HepG2 (cell line): ENCODE results near the gene DENND4A. TPM values are rescaled to one million over a fixed set of nuclear protein-coding genes. Genes with fewer than 3 reads are reported as not detected.
"Not testable (repeated sequence)": the region's sequence is repeated elsewhere in the genome, so short reads cannot be mapped to it uniquely, and the experiment has no call there.

Experiments used
- ATAC-seq: fragments of 200-7000 bp; cut with Tn5 transposase; 3 replicates; pipeline ENCODE4 v1.9.1; 2020; ENCODE audit warnings: mild to moderate bottlenecking, moderate library complexity
- BruUV-seq: library from RNA; stranded (reverse); fragments of 400-500 nt; replicated peaks from 2 replicates; lab custom pipeline; 2021; lab: Mats Ljungman, UMichigan
- CTCF ChIA-PET: fragments of 300-600 bp; formaldehyde crosslinking; extraction: SDS; loops from one replicate; lab custom pipeline; 2021; ENCODE audit warnings: low total read pairs, inconsistent platforms, low intra/inter-chr PET ratio; lab: Yijun Ruan, JAX
- POLR2A ChIA-PET: fragments of 350-600 bp; sonication (Branson Sonifier 250); formaldehyde crosslinking; loops from one replicate; lab custom pipeline; 2020; ENCODE audit warnings: antibody characterized with exemption, inconsistent platforms; lab: Yijun Ruan, JAX
- DNase-seq: peaks from one replicate; pipeline ENCODE4 v3.0.0-alpha.2; 2015; ENCODE audit warnings: low spot score
- FAIRE-seq: peaks from 3 replicates; lab custom pipeline; 2011; peaks lifted over from hg19 to GRCh38; lab: Jason Lieb, UNC
- H2AFZ ChIP-seq: one replicate; pipeline ENCODE4 v1.6.1; 2011; ENCODE audit warnings: low read length, inconsistent platforms
- H3K27ac ChIP-seq: fragments of 300-600 bp; 3 replicates; pipeline ENCODE4 v1.8.0; 2011; ENCODE audit warnings: mixed run types, mild to moderate bottlenecking, mixed read lengths, low read length, inconsistent platforms; ENCODE audit not compliant: insufficient read depth; ENCODE audit errors: extremely low read length
- H3K27me3 ChIP-seq, 2 experiments: fragments of 200-600 bp in 1 of 2; 2 replicates in 1 of 2; 3 replicates in 1 of 2; pipeline versions ENCODE4 v1.6.0 to v1.8.0; 2011; ENCODE audit warnings: low read length in 2 of 2, mild to moderate bottlenecking in 2 of 2, moderate library complexity in 2 of 2, inconsistent platforms in 1 of 2; ENCODE audit not compliant: insufficient read depth in 2 of 2, control insufficient read depth in 1 of 2
- H3K36me3 ChIP-seq, 2 experiments: fragments of 200-600 bp in 1 of 2; replicated peaks in 1 of 2; 2 replicates in 1 of 2; 3 replicates in 1 of 2; pipeline versions ENCODE4 v1.5.1 to v1.8.0; 2011; ENCODE audit warnings: low read length in 2 of 2, inconsistent platforms in 1 of 2; ENCODE audit not compliant: insufficient read depth in 2 of 2, control insufficient read depth in 1 of 2
- H3K4me1 ChIP-seq: 2 replicates; pipeline ENCODE4 v1.5.1; 2012; ENCODE audit warnings: low read length, inconsistent platforms; ENCODE audit not compliant: insufficient read depth
- H3K4me2 ChIP-seq: 2 replicates; pipeline ENCODE4 v1.6.0; 2011; ENCODE audit warnings: low read depth, low read length, inconsistent platforms
- H3K4me3 ChIP-seq, 3 experiments: fragments of 200-600 bp in 1 of 3; sonication (generic), shearing (Covaris generic) in 1 of 3; replicated peaks in 1 of 3; 2 replicates each; pipeline ENCODE4 v1.5.1; 2011 to 2016; ENCODE audit warnings: low read length in 3 of 3, inconsistent platforms in 2 of 3, low read depth in 2 of 3, mild to moderate bottlenecking in 2 of 3, control low read depth in 1 of 3, mixed read lengths in 1 of 3; ENCODE audit not compliant: insufficient read depth in 1 of 3
- H3K79me2 ChIP-seq: one replicate; pipeline ENCODE4 v1.6.1; 2011; ENCODE audit warnings: low read length, inconsistent platforms; ENCODE audit not compliant: insufficient read depth
- H3K9ac ChIP-seq: 2 replicates; pipeline ENCODE4 v1.6.0; 2011; ENCODE audit warnings: mild to moderate bottlenecking, low read depth, low read length, inconsistent platforms; ENCODE audit not compliant: insufficient read depth
- H3K9me3 ChIP-seq: 2 replicates; pipeline ENCODE4 v1.5.1; 2012; ENCODE audit warnings: mild to moderate bottlenecking, low read length
- H4K20me1 ChIP-seq: 2 replicates; pipeline ENCODE4 v1.6.0; 2011; ENCODE audit warnings: inconsistent platforms, mild to moderate bottlenecking, low read length, moderate library complexity; ENCODE audit not compliant: insufficient read depth
- CAMTA2 ChIP-seq: sonication (generic); formaldehyde crosslinking; IDR thresholded peaks from 2 replicates; pipeline ENCODE4 v1.4.0; 2020; ENCODE audit warnings: mild to moderate bottlenecking, missing genetic modification reagents, borderline replicate concordance
- EHMT2 ChIP-seq: fragments of 200-600 bp; sonication (generic); IDR thresholded peaks from 2 replicates; pipeline ENCODE4 v1.7.0; 2017; ENCODE audit warnings: antibody characterized with exemption, low read depth, low read length, borderline replicate concordance
- FOXK1 ChIP-seq: sonication (generic); formaldehyde crosslinking; IDR thresholded peaks from 2 replicates; pipeline ENCODE4 v1.4.0; 2020; ENCODE audit warnings: low read depth, missing genetic modification reagents, borderline replicate concordance
- GPN1 ChIP-seq: sonication (generic); formaldehyde crosslinking; IDR thresholded peaks from 2 replicates; pipeline ENCODE4 v1.5.1; 2020; ENCODE audit warnings: missing genetic modification reagents, borderline replicate concordance
- HBP1 ChIP-seq: IDR thresholded peaks from 2 replicates; pipeline ENCODE4 v1.6.1; 2016; ENCODE audit warnings: low read depth, control low read depth
- MLX ChIP-seq: IDR thresholded peaks from 2 replicates; pipeline ENCODE4 v1.6.1; 2016
- ZNF607 ChIP-seq: sonication (generic); formaldehyde crosslinking; IDR thresholded peaks from 2 replicates; pipeline ENCODE4 v1.5.1; 2020; ENCODE audit warnings: missing genetic modification reagents, mild to moderate bottlenecking, borderline replicate concordance
- ZNF781 ChIP-seq: sonication (generic); formaldehyde crosslinking; IDR thresholded peaks from 2 replicates; pipeline ENCODE4 v1.5.1; 2020; ENCODE audit warnings: borderline replicate concordance, mild to moderate bottlenecking, missing genetic modification reagents; ENCODE audit errors: not compliant biosample characterization
- WGBS: methylation state at CpG from one replicate; pipeline ENCODE4 v1.1.6; 2017; ENCODE audit warnings: low lambda C conversion rate; 5-methylcytosine and 5-hydroxymethylcytosine counted together
- in situ Hi-C: cut with HindIII; loops from 2 replicates; pipeline ENCODE4 v1.10.0; 2017; ENCODE audit warnings: low pct_unique_long_range_greater_than_20kb; ENCODE audit not compliant: extremely low pct_ligation_motif_present
- intact Hi-C: fragments of 100-400 bp; cut with micrococcal nuclease; formaldehyde crosslinking; loops from one replicate; pipeline ENCODE4 v1.10.0; 2022; ENCODE audit not compliant: unreplicated experiment
- polyA plus RNA-seq, 8 experiments: library from polyadenylated mRNA; depleted of rRNA in 3 of 8; stranded (reverse) in 7 of 8; unstranded in 1 of 8; fragments of >200 nt; fragmentation: Illumina TruSeq in 4 of 8; extraction: Trizol in 4 of 8; gene quantifications; 2 replicates each; pipeline versions ENCODE4 v1.2.1 to v1.2.3, GENCODE V29; 2011 to 2016; ENCODE audit warnings: low read depth in 4 of 8, missing spikeins in 1 of 8, mixed read lengths in 1 of 8; ENCODE audit not compliant: insufficient read depth in 1 of 8
- total RNA-seq, 5 experiments: library from RNA; depleted of rRNA; stranded (reverse); fragments of >200 nt; fragmentation: Illumina TruSeq; extraction: Trizol; gene quantifications; 2 replicates each; pipeline ENCODE4 v1.2.3, GENCODE V29; 2016; ENCODE audit warnings: low read depth in 1 of 5

The DENND4A gene
- total and polyA plus RNA-seq, 2 of the 13 experiments (the other 11 are each of a cell fraction or from before 2014, with no cell fraction given), result 13.2 to 18.6 TPM

- no peak for TF ChIP-seq MLX (CRISPR knock-in tag)
Observed at GRCh38 chr15:65783872-65784271, 8.2 kb downstream of the DENND4A start (continued).

- Histone ChIP-seq H2AFZ (no peak overlapping the region), H3K36me3 (peaks cover 3 to 8% of the 10 kb centered on the region in 2 experiments; a peak in 3 of 5 replicates), H3K9ac (no peak overlapping the region), H3K9me3 (no peaks in the 10 kb centered on the region), H3K27me3 (no peaks in the 10 kb centered on the region), H3K27ac (no peak overlapping the region), H3K4me3 (no peak overlapping the region), H3K79me2 (peaks cover 92% of the 10 kb centered on the region), H4K20me1 (peaks cover 22% of the 10 kb centered on the region), H3K4me2 (no peak overlapping the region), H3K4me1 (peaks cover 26% of the 10 kb centered on the region)
- ChIA-PET POLR2A (no interaction called here), CTCF (no interaction called here)
- in situ Hi-C loops, result no loop called here
- BruUV-seq, result no TSS peak
- ATAC-seq (no peak), FAIRE-seq (no peak), DNase-seq (no peak)
- TF ChIP-seq FOXK1 (CRISPR knock-in tag) (no peak), GPN1 (CRISPR knock-in tag) (no peak), CAMTA2 (CRISPR knock-in tag) (no peak), ZNF781 (CRISPR knock-in tag) (no peak), ZNF607 (CRISPR knock-in tag) (no peak), HBP1 (no peak), EHMT2 (no peak)
- intact Hi-C loops, result no loop called here
- WGBS, result 91% methylated on average over 5 of the region's 5 CpGs
Observed at GRCh38 chr15:65782096-65782495, 10.0 kb downstream of the DENND4A start.

GRCh38 chr15:65778701-65779100, 13.4 kb downstream of the DENND4A start:
- peaks cover 84% of the 10 kb centered on the region for H3K79me2 ChIP-seq
- BruUV-seq, intact Hi-C loops, CTCF ChIA-PET, FAIRE-seq, H3K9ac ChIP-seq, H3K4me2 ChIP-seq, H3K4me3 ChIP-seq, H3K36me3 ChIP-seq, H3K9me3 ChIP-seq, H2AFZ ChIP-seq, H3K27me3 ChIP-seq, in situ Hi-C loops, DNase-seq, POLR2A ChIA-PET, ATAC-seq, H3K27ac ChIP-seq: not testable (repeated sequence)
- H4K20me1 ChIP-seq, result peaks cover 33% of the 10 kb centered on the region
- WGBS, result 98% methylated on average over 9 of the region's 9 CpGs
- peaks cover 21% of the 10 kb centered on the region for H3K4me1 ChIP-seq
